ENCODE measurements around the gene OR2M2.

Gene OR2M2

GRCh38 chr1:248189026-248189425 lies 14.4 kb downstream of the OR2M2 start:
- TF ChIP-seq CTCF (conservative IDR thresholded peaks at IDR 0.05; ENCODE audit: low read depth, low read length) = no peak
- no peak for DNase-seq (ENCODE audit: low read depth)
- no peak overlapping the region for H3K4me3 ChIP-seq (ENCODE audit: low read depth, low read length)

GRCh38 chr1:248194117-248194516 lies 19.5 kb downstream of the OR2M2 start:
- DNase-seq (ENCODE audit: low read depth) = no peak
- no peak for TF ChIP-seq CTCF (conservative IDR thresholded peaks at IDR 0.05; ENCODE audit: low read depth, low read length)

GRCh38 chr1:248196965-248197364 lies 22.3 kb downstream of the OR2M2 start, which contains the start of gene OR2M3:
Gene OR2M3, plus strand, starts transcription at chr1:248197265. Its CDS starts 5,803 bp downstream, at chr1:248203068.
- no peak within 1 kb of the TSS for H3K4me3 ChIP-seq (ENCODE audit: low read depth, low read length)
- no peak for DNase-seq (ENCODE audit: low read depth)
- no peak for TF ChIP-seq CTCF (conservative IDR thresholded peaks at IDR 0.05; ENCODE audit: low read depth, low read length)

More at GRCh38 chr1:248194117-248194516, 19.5 kb downstream of the OR2M2 start:
- no peak overlapping the region for H3K4me3 ChIP-seq (ENCODE audit: low read depth, low read length)

- no peak overlapping the region for H3K4me3 ChIP-seq (ENCODE audit: low read depth, low read length)
- no peak for DNase-seq (ENCODE audit: low read depth)
- TF ChIP-seq CTCF (conservative IDR thresholded peaks at IDR 0.05; ENCODE audit: low read depth, low read length) = no peak
Measured at GRCh38 chr1:248215880-248216279, 41.3 kb downstream of the OR2M2 start.

- H3K4me3 ChIP-seq (ENCODE audit: low read depth, low read length) = no peak overlapping the region
- DNase-seq (ENCODE audit: low read depth) = no peak
- no peak for TF ChIP-seq CTCF (conservative IDR thresholded peaks at IDR 0.05; ENCODE audit: low read depth, low read length)
Measured at GRCh38 chr1:248225537-248225936, 50.9 kb downstream of the OR2M2 start.

GRCh38 chr1:248229360-248229908 lies 54.8 kb downstream of the OR2M2 start:
- H3K4me3 ChIP-seq (ENCODE audit: low read depth, low read length) = no peak overlapping the region
- TF ChIP-seq CTCF (conservative IDR thresholded peaks at IDR 0.05; ENCODE audit: low read depth, low read length) = no peak
- DNase-seq (ENCODE audit: low read depth) = no peak

Data from choroid plexus epithelial cell (primary cell).